Hair follicle dermal papilla cell (primary cell): ENCODE measurements around the gene OVCH2. TPM values are rescaled to one million over a fixed set of nuclear protein-coding genes. Genes with fewer than 3 reads are reported as not detected.

Source experiments
- total RNA-seq: library from RNA; depleted of rRNA; stranded (reverse); fragments of >200 nt; gene quantifications from 2 replicates; pipeline ENCODE4 v1.2.3, GENCODE V29; 2012

OVCH2 gene
- total RNA-seq, result not detected in 2 replicates

GRCh38 chr11:7706377-7706776 lies at the start of gene OVCH2:
Gene OVCH2 (minus strand): TSS chr11:7706477. CDS start chr11:7706394, 83 bp downstream.

GRCh38 chr11:7672960-7673723 lies 33.1 kb downstream of the OVCH2 start, which contains the start of gene CYB5R2:
Gene CYB5R2 (minus strand): TSS chr11:7673500. CDS start chr11:7672825, 675 bp downstream.

Other genes starting within 250 kb of the OVCH2 start
- gene OLFML1, start 221.0 kb downstream of the OVCH2 start, total RNA-seq, result 39.2 and 53.5 TPM in 2 replicates
- 42.6 and 60.0 TPM in 2 replicates for gene PPFIBP2, start 192.5 kb downstream of the OVCH2 start, total RNA-seq
- gene CYB5R2, start 33.0 kb downstream of the OVCH2 start, total RNA-seq, result 22.6 and 27.1 TPM in 2 replicates
- gene OR5P2, start 90.5 kb upstream of the OVCH2 start, total RNA-seq, result not detected in 2 replicates
- 0.16 TPM in 1 of 2 replicates, not detected in the other for gene OR5P3, start 124.4 kb upstream of the OVCH2 start, total RNA-seq
- gene OR10A6, start 224.8 kb upstream of the OVCH2 start, total RNA-seq, result not detected in 2 replicates
- gene OR10A3, start 235.2 kb upstream of the OVCH2 start, total RNA-seq, result not detected in 2 replicates